OCI-LY1 (cell line): ENCODE measurements around the gene ATG9B.

Experiments
- CTCF ChIP-seq: fragments of 200-600 bp; sonication (generic), shearing (Covaris generic); IDR thresholded peaks from 2 replicates; pipeline ENCODE4 v1.5.1; 2017; ENCODE audit warnings: mild to moderate bottlenecking, antibody characterized with exemption, low read length, moderate library complexity, mixed read lengths
- EZH2 ChIP-seq: fragments of 200-600 bp; sonication (generic), shearing (Covaris generic); IDR thresholded peaks from 2 replicates; pipeline ENCODE4 v1.8.0; 2017; ENCODE audit warnings: borderline replicate concordance, mixed run types, mild to moderate bottlenecking, antibody characterized with exemption, low read length, moderate library complexity, mixed read lengths

- TF ChIP-seq CTCF (no peak), EZH2 (no peak)
Observed at GRCh38 chr7:150980663-150981062, 43.6 kb downstream of the ATG9B start.
